HG02642 (cell line): ENCODE results near the gene ATP5F1B.

ENCODE experiments used
- ATAC-seq: cut with Tn5 transposase; IDR thresholded peaks from one replicate; pipeline ENCODE4 v1.9.1; 2021; ENCODE audit warnings: mild to moderate bottlenecking; ENCODE audit not compliant: unreplicated experiment, poor library complexity

Gene ATP5F1B

GRCh38 chr12:56645717-56646446, at the start of gene ATP5F1B:
ATP5F1B (minus strand) TSS chr12:56645984; CDS start chr12:56645963, 21 bp downstream.
- peak; percentile 99 for ATAC-seq

- ATAC-seq = no peak
Observed at GRCh38 chr12:56694161-56694560, 48.4 kb upstream of the ATP5F1B start.

- no peak for ATAC-seq
Observed at GRCh38 chr12:56688846-56689109, 43.0 kb upstream of the ATP5F1B start.

- peak; percentile 74 for ATAC-seq
Observed at GRCh38 chr12:56688129-56688845, 42.5 kb upstream of the ATP5F1B start, which contains the start of gene PTGES3. PTGES3 (minus strand) TSS chr12:56688284; CDS start chr12:56687999, 285 bp downstream.

GRCh38 chr12:56687223-56688128, 41.7 kb upstream of the ATP5F1B start:
- peak; percentile 21 for ATAC-seq

GRCh38 chr12:56684745-56685359, 39.1 kb upstream of the ATP5F1B start:
- ATAC-seq = no peak

- ATAC-seq = no peak
Observed at GRCh38 chr12:56682323-56682722, 36.5 kb upstream of the ATP5F1B start.

- ATAC-seq = no peak
Observed at GRCh38 chr12:56679883-56680575, 34.2 kb upstream of the ATP5F1B start.

- no peak for ATAC-seq
Observed at GRCh38 chr12:56678852-56679251, 33.1 kb upstream of the ATP5F1B start.

- peak; percentile 64 for ATAC-seq
Observed at GRCh38 chr12:56677680-56678079, 31.9 kb upstream of the ATP5F1B start.

- ATAC-seq = no peak
Observed at GRCh38 chr12:56676851-56677580, 31.2 kb upstream of the ATP5F1B start.

GRCh38 chr12:56671608-56672007, 25.8 kb upstream of the ATP5F1B start:
- ATAC-seq = no peak

- no peak for ATAC-seq
Observed at GRCh38 chr12:56670836-56671235, 25.1 kb upstream of the ATP5F1B start.

GRCh38 chr12:56668197-56668457, 22.3 kb upstream of the ATP5F1B start:
- no peak for ATAC-seq

- ATAC-seq = no peak
Observed at GRCh38 chr12:56661979-56662638, 16.3 kb upstream of the ATP5F1B start.

- no peak for ATAC-seq
Observed at GRCh38 chr12:56661560-56661959, 15.8 kb upstream of the ATP5F1B start.

- no peak for ATAC-seq
Observed at GRCh38 chr12:56658921-56659320, 13.1 kb upstream of the ATP5F1B start.

- ATAC-seq = no peak
Observed at GRCh38 chr12:56657416-56658379, 11.9 kb upstream of the ATP5F1B start.
